MCF 10A (cell line): ENCODE data around the gene CAPN11. TPM values are rescaled to one million over a fixed set of nuclear protein-coding genes. Genes with fewer than 3 reads are reported as not detected.

Experiments
- BruUV-seq: library from RNA; stranded (reverse); fragments of 400-500 nt; replicated peaks from 2 replicates; lab custom pipeline; 2021; lab: Mats Ljungman, UMichigan
- CTCF ChIA-PET: fragments of 300-600 bp; sonication (Branson Sonifier 250); formaldehyde crosslinking; extraction: SDS; loops from one replicate; lab custom pipeline; 2021; ENCODE audit warnings: antibody characterized with exemption, inconsistent platforms; lab: Yijun Ruan, JAX
- POLR2A ChIA-PET: fragments of 300-600, 350-650 bp; sonication (Branson Sonifier 250); formaldehyde crosslinking; extraction: SDS; loops from one replicate; lab custom pipeline; 2020; ENCODE audit warnings: antibody characterized with exemption, inconsistent platforms; lab: Yijun Ruan, JAX
- DNase-seq: peaks from one replicate; pipeline ENCODE4 v3.0.0-alpha.2; 2018; ENCODE audit not compliant: unreplicated experiment
- H3K27ac Mint-ChIP-seq: one replicate; pipeline ENCODE4 v1.8.0; 2022; ENCODE audit warnings: mild to moderate bottlenecking, low read depth, mixed read lengths; ENCODE audit not compliant: unreplicated experiment
- H3K27me3 Mint-ChIP-seq: one replicate; pipeline ENCODE4 v1.8.0; 2022; ENCODE audit warnings: mixed read lengths; ENCODE audit not compliant: insufficient read depth, unreplicated experiment
- H3K36me3 Mint-ChIP-seq: one replicate; pipeline ENCODE4 v1.8.0; 2022; ENCODE audit warnings: mild to moderate bottlenecking, moderate library complexity, mixed read lengths; ENCODE audit not compliant: insufficient read depth, unreplicated experiment
- H3K4me1 Mint-ChIP-seq: one replicate; pipeline ENCODE4 v1.8.0; 2022; ENCODE audit warnings: mixed read lengths; ENCODE audit not compliant: insufficient read depth, unreplicated experiment
- H3K4me3 Mint-ChIP-seq: one replicate; pipeline ENCODE4 v1.8.0; 2022; ENCODE audit warnings: mild to moderate bottlenecking, moderate library complexity, mixed read lengths; ENCODE audit not compliant: unreplicated experiment
- H3K9me3 Mint-ChIP-seq: one replicate; pipeline ENCODE4 v1.8.0; 2022; ENCODE audit warnings: mixed read lengths; ENCODE audit not compliant: unreplicated experiment
- intact Hi-C: fragments of 100-400 bp; cut with micrococcal nuclease; formaldehyde crosslinking; loops from 2 replicates; pipeline ENCODE4 v1.14.1; 2022
- total RNA-seq: library from RNA; stranded (reverse); gene quantifications from 2 replicates; pipeline ENCODE4 v1.2.3, GENCODE V29; 2022
- TF ChIP-seq, protein P1 (sequence below): fragments of 200-600 bp; IDR thresholded peaks from one replicate; pipeline ENCODE4 v1.8.0; 2022; ENCODE audit warnings: antibody characterized with exemption, mild to moderate bottlenecking; ENCODE audit not compliant: unreplicated experiment

CAPN11 gene
- total RNA-seq, 1 experiment from 2014 or later: not detected

GRCh38 chr6:44147256-44147655 is 11.4 kb upstream of the CAPN11 start:
- Mint-ChIP-seq H3K27ac (no peak overlapping the region), H3K27me3 (no peaks in the 10 kb centered on the region), H3K4me3 (no peak overlapping the region), H3K36me3 (peaks cover 28% of the 10 kb centered on the region), H3K4me1 (no peaks in the 10 kb centered on the region), H3K9me3 (no peaks in the 10 kb centered on the region)
- no TSS peak for BruUV-seq
- TF ChIP-seq, protein P1, sequence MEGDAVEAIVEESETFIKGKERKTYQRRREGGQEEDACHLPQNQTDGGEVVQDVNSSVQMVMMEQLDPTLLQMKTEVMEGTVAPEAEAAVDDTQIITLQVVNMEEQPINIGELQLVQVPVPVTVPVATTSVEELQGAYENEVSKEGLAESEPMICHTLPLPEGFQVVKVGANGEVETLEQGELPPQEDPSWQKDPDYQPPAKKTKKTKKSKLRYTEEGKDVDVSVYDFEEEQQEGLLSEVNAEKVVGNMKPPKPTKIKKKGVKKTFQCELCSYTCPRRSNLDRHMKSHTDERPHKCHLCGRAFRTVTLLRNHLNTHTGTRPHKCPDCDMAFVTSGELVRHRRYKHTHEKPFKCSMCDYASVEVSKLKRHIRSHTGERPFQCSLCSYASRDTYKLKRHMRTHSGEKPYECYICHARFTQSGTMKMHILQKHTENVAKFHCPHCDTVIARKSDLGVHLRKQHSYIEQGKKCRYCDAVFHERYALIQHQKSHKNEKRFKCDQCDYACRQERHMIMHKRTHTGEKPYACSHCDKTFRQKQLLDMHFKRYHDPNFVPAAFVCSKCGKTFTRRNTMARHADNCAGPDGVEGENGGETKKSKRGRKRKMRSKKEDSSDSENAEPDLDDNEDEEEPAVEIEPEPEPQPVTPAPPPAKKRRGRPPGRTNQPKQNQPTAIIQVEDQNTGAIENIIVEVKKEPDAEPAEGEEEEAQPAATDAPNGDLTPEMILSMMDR: no peak
- CTCF ChIA-PET: interaction anchor here (0.6 to 1.0 kb wide), 3 partner anchors 15 to 192 kb away, joined by 3 to 4 read pairs (median 3); no protein-coding TSS in a partner anchor
- no peak for DNase-seq
- POLR2A ChIA-PET: interaction anchor here (0.9 kb wide), 2 partner anchors 23 to 51 kb away, joined by 3 read pairs; no protein-coding TSS in a partner anchor
- intact Hi-C loops: no loop called here

DNA sequence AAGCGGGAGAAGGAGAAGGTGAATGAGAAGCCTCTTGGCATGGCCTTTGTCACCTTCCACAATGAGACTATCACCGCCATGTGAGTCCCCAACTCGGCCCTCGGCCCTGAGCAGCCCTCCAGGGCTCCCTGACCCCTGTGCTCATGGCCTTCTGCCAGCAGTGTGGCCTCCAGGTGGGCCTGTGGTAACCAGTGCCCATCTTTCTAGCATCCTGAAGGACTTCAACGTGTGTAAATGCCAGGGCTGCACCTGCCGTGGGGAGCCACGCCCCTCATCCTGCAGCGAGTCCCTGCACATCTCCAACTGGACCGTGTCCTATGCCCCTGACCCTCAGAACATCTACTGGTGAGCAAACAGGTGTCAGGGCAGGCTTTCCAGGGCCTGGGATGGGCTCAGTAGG is 10.3 kb upstream of the CAPN11 start:
- Mint-ChIP-seq H3K36me3 (peaks cover 33% of the 10 kb centered on the region), H3K27me3 (no peaks in the 10 kb centered on the region), H3K4me1 (no peaks in the 10 kb centered on the region), H3K27ac (no peak overlapping the region), H3K4me3 (no peak overlapping the region), H3K9me3 (no peaks in the 10 kb centered on the region)
- BruUV-seq: no TSS peak
- ChIA-PET POLR2A (interaction anchor here (0.7 to 0.9 kb wide), 2 partner anchors 52 to 237 kb away, joined by 3 read pairs; no protein-coding TSS in a partner anchor), CTCF (interaction anchor here (0.5 to 1.0 kb wide), 3 partner anchors 20 to 378 kb away, joined by 3 to 8 read pairs (median 3); partner anchors contain the start of gene VEGFA)
- no peak for DNase-seq
- intact Hi-C loops: no loop called here
- TF ChIP-seq, protein P1: no peak

DNA sequence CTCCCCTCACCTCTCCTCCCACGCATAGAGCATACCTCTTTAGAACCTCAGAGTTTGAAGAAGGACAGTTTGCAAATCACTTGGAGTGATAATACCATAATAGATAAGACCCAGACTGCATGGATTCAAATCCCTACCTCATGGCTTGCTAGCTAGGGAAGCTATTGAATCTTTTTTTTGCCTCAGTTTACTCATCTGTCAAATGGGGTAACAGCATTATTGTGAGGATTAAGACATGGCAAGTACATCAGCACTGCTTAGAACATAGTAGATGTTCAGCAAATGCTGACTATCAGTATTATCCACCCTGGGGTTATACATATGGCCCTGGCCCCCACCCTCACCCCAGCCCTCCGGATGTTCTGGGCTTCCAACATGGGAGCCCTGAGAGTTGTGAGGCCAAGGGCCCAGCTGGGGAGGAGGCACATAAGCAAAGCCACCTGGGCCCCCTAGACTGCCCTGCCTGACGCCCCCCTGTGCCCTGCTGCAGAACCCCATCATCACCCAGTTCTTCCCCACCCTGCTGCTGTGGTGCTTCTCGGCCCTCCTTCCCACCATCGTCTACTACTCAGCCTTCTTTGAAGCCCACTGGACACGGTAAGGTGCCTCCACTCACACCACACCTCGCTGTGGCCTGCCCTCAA is 9.1 kb upstream of the CAPN11 start:
- Mint-ChIP-seq H3K4me3 (no peak overlapping the region), H3K4me1 (no peaks in the 10 kb centered on the region), H3K27me3 (no peaks in the 10 kb centered on the region), H3K9me3 (no peaks in the 10 kb centered on the region), H3K36me3 (peaks cover 33% of the 10 kb centered on the region), H3K27ac (no peak overlapping the region)
- POLR2A ChIA-PET: interaction anchor here (0.7 kb wide), 1 partner anchor 13 kb away, joined by 3 read pairs; no protein-coding TSS in a partner anchor
- intact Hi-C loops: no loop called here
- DNase-seq: no peak
- no TSS peak for BruUV-seq
- CTCF ChIA-PET: interaction anchor here (0.6 to 1.6 kb wide), 7 partner anchors 12 to 307 kb away, joined by 3 to 6 read pairs (median 4); partner anchors contain the start of gene SLC35B2
- TF ChIP-seq, protein P1: no peak

DNA sequence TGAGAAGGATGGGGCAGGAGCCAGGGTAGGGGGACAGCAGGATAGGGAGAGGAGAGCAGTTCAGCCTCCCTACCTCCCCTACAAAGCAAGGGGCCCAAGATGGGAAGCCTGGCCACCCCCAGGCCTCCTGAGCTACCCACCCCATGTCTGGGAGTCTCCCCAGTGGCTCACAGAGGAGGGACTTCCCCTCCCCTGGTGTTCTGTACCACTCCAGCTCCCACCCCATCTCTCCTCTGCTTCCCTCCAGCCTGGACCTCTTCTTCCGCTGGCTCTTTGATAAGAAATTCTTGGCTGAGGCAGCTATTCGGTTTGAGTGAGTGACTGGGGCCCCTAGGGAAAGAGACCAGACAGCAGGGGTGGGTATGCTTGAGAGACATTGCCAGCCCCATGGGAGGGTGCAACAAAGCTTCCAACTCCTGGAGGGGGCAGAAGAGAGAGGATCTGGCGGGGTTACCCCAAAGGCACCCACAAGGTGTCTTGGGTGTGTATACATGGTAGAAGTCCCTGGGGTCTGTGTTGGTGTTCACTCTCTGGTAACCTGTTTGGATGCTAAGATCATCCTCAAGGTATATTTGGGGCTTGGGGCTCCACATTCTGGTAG is 8.2 kb upstream of the CAPN11 start:
- no TSS peak for BruUV-seq
- no peak overlapping the region for H3K4me3 Mint-ChIP-seq
- DNase-seq: no peak
- H3K4me1 Mint-ChIP-seq: no peaks in the 10 kb centered on the region
- ChIA-PET POLR2A (interaction anchor here (0.6 to 0.7 kb wide), 2 partner anchors 12 to 32 kb away, joined by 3 read pairs; no protein-coding TSS in a partner anchor), CTCF (interaction anchor here (0.7 to 1.7 kb wide), 11 partner anchors 11 to 107 kb away, joined by 3 to 6 read pairs (median 4); partner anchors contain the start of gene SLC35B2)
- no peaks in the 10 kb centered on the region for H3K27me3 Mint-ChIP-seq
- H3K36me3 Mint-ChIP-seq: peaks cover 36% of the 10 kb centered on the region
- H3K9me3 Mint-ChIP-seq: no peaks in the 10 kb centered on the region
- intact Hi-C loops: no loop called here
- TF ChIP-seq, protein P1: no peak
- H3K27ac Mint-ChIP-seq: no peak overlapping the region
